GM12878 (cell line): ENCODE measurements around the gene NTN3. TPM values are rescaled to one million over a fixed set of nuclear protein-coding genes. Genes with fewer than 3 reads are reported as not detected.

Source experiments
- ATAC-seq: fragments of 200-7000 bp; cut with Tn5 transposase; 3 replicates; pipeline ENCODE4 v1.9.1; 2020; ENCODE audit warnings: mild to moderate bottlenecking, moderate library complexity
- BruUV-seq: library from RNA; stranded (reverse); fragments of 400-500 nt; replicated peaks from 2 replicates; lab custom pipeline; 2021; lab: Mats Ljungman, UMichigan
- CTCF ChIA-PET: fragments of 300-600 bp; sonication (Branson Sonifier 250); formaldehyde crosslinking; extraction: SDS; loops from one replicate; lab custom pipeline; 2021; ENCODE audit warnings: inconsistent platforms; lab: Yijun Ruan, JAX
- POLR2A ChIA-PET: fragments of 350-600 bp; formaldehyde crosslinking; extraction: SDS; loops from one replicate; lab custom pipeline; 2021; ENCODE audit warnings: inconsistent platforms; lab: Charles Lee
- RAD21 ChIA-PET: fragments of 300-600 bp; sonication (Branson Sonifier 250); formaldehyde crosslinking; loops from one replicate; lab custom pipeline; 2023; ENCODE audit warnings: antibody characterized with exemption; ENCODE audit not compliant: unreplicated experiment; lab: Charles Lee
- SMC1A ChIA-PET: fragments of 300-600 bp; sonication (Branson Sonifier 250); formaldehyde crosslinking; loops from one replicate; lab custom pipeline; 2023; ENCODE audit not compliant: unreplicated experiment, uncharacterized antibody; lab: Charles Lee
- DNase-seq: peaks from one replicate; pipeline ENCODE4 v3.0.0-alpha.2; 2011; ENCODE audit warnings: low read depth, low spot score
- FAIRE-seq: peaks from 3 replicates; lab custom pipeline; 2011; peaks lifted over from hg19 to GRCh38; lab: Jason Lieb, UNC
- H2AFZ ChIP-seq: 2 replicates; pipeline ENCODE4 v1.6.0; 2011; ENCODE audit warnings: low read depth, low read length, control low read depth; ENCODE audit not compliant: control insufficient read depth
- H3K27ac ChIP-seq: 2 replicates; pipeline ENCODE4 v1.5.1; 2011; ENCODE audit warnings: control low read depth; ENCODE audit not compliant: control insufficient read depth, insufficient read depth
- H3K27me3 ChIP-seq, 2 experiments: replicated peaks in 1 of 2; 2 replicates each; pipeline versions ENCODE4 v1.6.0 to v1.6.1; 2011; ENCODE audit warnings: low read length in 1 of 2; ENCODE audit not compliant: control insufficient read depth in 2 of 2, insufficient read depth in 2 of 2
- H3K36me3 ChIP-seq, 2 experiments: 2 replicates each; pipeline ENCODE4 v1.5.1; 2011; ENCODE audit warnings: low read length in 1 of 2; ENCODE audit not compliant: control insufficient read depth in 2 of 2, insufficient read depth in 2 of 2
- H3K4me1 ChIP-seq: 2 replicates; pipeline ENCODE4 v1.6.1; 2011; ENCODE audit warnings: mild to moderate bottlenecking, low read length, moderate library complexity, mixed read lengths; ENCODE audit not compliant: control insufficient read depth, insufficient read depth
- H3K4me2 ChIP-seq: 2 replicates; pipeline ENCODE4 v1.6.0; 2011; ENCODE audit warnings: control low read depth; ENCODE audit not compliant: control insufficient read depth, insufficient read depth
- H3K4me3 ChIP-seq: fragments of 200-600 bp; sonication (generic); 2 replicates; pipeline ENCODE4 v1.5.1; 2016
- H3K79me2 ChIP-seq: 2 replicates; pipeline ENCODE4 v1.6.0; 2011; ENCODE audit warnings: low read length; ENCODE audit not compliant: control insufficient read depth, insufficient read depth
- H3K9ac ChIP-seq: 2 replicates; pipeline ENCODE4 v1.8.0; 2011; ENCODE audit warnings: low read length, control low read depth, mixed read lengths; ENCODE audit not compliant: control insufficient read depth, insufficient read depth
- H3K9me3 ChIP-seq: replicated peaks from 3 replicates; pipeline ENCODE4 v1.5.1; 2011; ENCODE audit warnings: mild to moderate bottlenecking, low read length; ENCODE audit not compliant: control insufficient read depth, insufficient read depth
- H4K20me1 ChIP-seq: 2 replicates; pipeline ENCODE4 v1.6.0; 2011; ENCODE audit not compliant: control insufficient read depth, insufficient read depth
- BHLHE40 ChIP-seq, 2 experiments: fragments of 450-650 bp in 1 of 2; IDR thresholded peaks; 2 replicates each; pipeline ENCODE4 v1.6.1; 2011 to 2017; ENCODE audit warnings: low read depth in 2 of 2, borderline replicate concordance in 1 of 2, improper control_type of control experiment in 1 of 2, low read length in 1 of 2, mild to moderate bottlenecking in 1 of 2
- FOXK2 ChIP-seq: fragments of 450-650 bp; IDR thresholded peaks from 2 replicates; pipeline ENCODE4 v1.6.1; 2017; ENCODE audit warnings: mild to moderate bottlenecking, moderate library complexity
- IKZF1 ChIP-seq: fragments of 450-650 bp; conservative IDR thresholded peaks from 2 replicates; pipeline ENCODE4 v1.6.1; 2017; ENCODE audit warnings: antibody characterized with exemption, mild to moderate bottlenecking
- USF2 ChIP-seq: IDR thresholded peaks from 2 replicates; pipeline ENCODE4 v1.6.1; 2011; ENCODE audit warnings: low read depth, low read length, improper control_type of control experiment, borderline replicate concordance
- ZNF687 ChIP-seq: fragments of 450-650 bp; IDR thresholded peaks from 2 replicates; pipeline ENCODE4 v1.6.1; 2017; ENCODE audit warnings: mild to moderate bottlenecking, moderate library complexity
- WGBS: methylation state at CpG from one replicate; pipeline ENCODE4 v1.1.6; 2016; ENCODE audit warnings: low lambda C conversion rate; ENCODE audit not compliant: insufficient replicate concordance, insufficient coverage; ENCODE audit errors: missing lambda C conversion rate; 5-methylcytosine and 5-hydroxymethylcytosine counted together
- in situ Hi-C: fragments of 300-500 bp; cut with MboI; formaldehyde crosslinking; loops from 9 replicates; pipeline ENCODE4 v1.14.3; 2018; ENCODE audit warnings: mixed read lengths
- intact Hi-C: fragments of 100-400 bp; cut with micrococcal nuclease; formaldehyde crosslinking; loops from one replicate; pipeline ENCODE4 v1.14.2; 2022; ENCODE audit not compliant: unreplicated experiment
- polyA plus RNA-seq, 11 experiments: library from polyadenylated mRNA; depleted of rRNA in 4 of 11; unstranded in 6 of 11; stranded (reverse) in 5 of 11; fragments of >200 nt; fragmentation: Nextera tagmentation in 4 of 11; fragmentation: Illumina TruSeq in 1 of 11; extraction: Ambion mirVana in 4 of 11; extraction: Trizol in 1 of 11; gene quantifications; 1 replicate in 1 of 11; 2 replicates in 10 of 11; pipeline versions ENCODE4 v1.2.1 to v1.2.3, GENCODE V29; 2011 to 2016; ENCODE audit warnings: inconsistent platforms in 2 of 11, missing spikeins in 2 of 11, low read depth in 1 of 11
- total RNA-seq, 4 experiments: library from RNA; depleted of rRNA in 3 of 4; stranded (reverse); fragments of >200 nt in 3 of 4; fragmentation: Illumina TruSeq in 1 of 4; extraction: Trizol in 1 of 4; gene quantifications; 2 replicates each; pipeline versions ENCODE4 v1.2.1 to v1.2.3, GENCODE V29; 2013 to 2021
- TF ChIP-seq, protein P1 (sequence below): fragments of 450-650 bp; IDR thresholded peaks from 2 replicates; pipeline ENCODE4 v1.6.1; 2017; ENCODE audit warnings: antibody characterized with exemption, mild to moderate bottlenecking, moderate library complexity
- TF ChIP-seq, protein P2 (sequence below): IDR thresholded peaks from 2 replicates; pipeline ENCODE4 v1.6.1; 2011; ENCODE audit warnings: borderline replicate concordance, low read depth, mild to moderate bottlenecking, moderate library complexity, mixed read lengths, low read length; ENCODE audit not compliant: insufficient read depth; ENCODE audit errors: extremely low read length

Gene NTN3
- total and polyA plus RNA-seq, 10 of the 15 experiments (the other 5 are each of a cell fraction or from before 2014, with no cell fraction given): 0.04 TPM; not detected in 9

DNA sequence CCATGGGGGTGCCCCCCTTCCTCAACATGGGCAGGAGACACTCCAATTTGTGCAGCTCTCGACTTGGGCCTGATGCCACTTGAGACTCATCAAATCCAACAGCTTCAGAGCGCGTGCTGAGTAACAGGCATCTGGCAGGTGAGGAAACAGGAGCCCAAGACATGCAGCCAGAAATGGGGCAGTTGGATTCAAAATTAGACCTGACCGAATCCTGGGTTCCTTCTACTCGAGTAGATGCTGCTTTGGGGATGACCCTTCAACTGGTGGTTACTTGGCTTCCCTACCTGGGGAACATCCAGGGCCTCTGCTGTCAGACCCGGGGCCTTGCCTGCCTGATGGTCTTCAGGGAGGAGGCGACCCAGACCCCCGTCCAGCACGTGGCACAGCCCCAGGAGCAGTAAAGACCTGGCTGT is 488 bp upstream of the NTN3 start (continued):
- no peak for TF ChIP-seq BHLHE40 (IDR thresholded peaks at IDR 0.05; ENCODE audit: borderline replicate concordance in 1 of 2, low read depth in 2 of 2, low read length in 1 of 2)

- Histone ChIP-seq H2AFZ (no peak overlapping the region), H3K4me3 (no peak overlapping the region), H3K9ac (no peak overlapping the region), H3K27me3 (peaks cover 0 to 2% of the 10 kb centered on the region in 2 experiments; a peak in 1 of 4 replicates), H3K79me2 (no peaks in the 10 kb centered on the region), H3K4me2 (peak overlapping the region; percentile 42), H3K27ac (no peak overlapping the region), H3K36me3 (no peaks in the 10 kb centered on the region), H3K9me3 (no peaks in the 10 kb centered on the region), H4K20me1 (no peaks in the 10 kb centered on the region), H3K4me1 (peaks cover 20% of the 10 kb centered on the region)
- no TSS peak for BruUV-seq
- SMC1A ChIA-PET: no interaction called here
- intact Hi-C loops: no loop called here
- POLR2A ChIA-PET: interaction anchor here (0.6 to 1.4 kb wide), 3 partner anchors 12 to 136 kb away, joined by 3 to 5 read pairs (median 3); partner anchors contain the start of genes CCNF and TEDC2
- peak in 1 of 2 experiments; percentile 88; a peak in 2 of 4 replicates for TF ChIP-seq BHLHE40 (IDR thresholded peaks at IDR 0.05; ENCODE audit: borderline replicate concordance in 1 of 2, low read depth in 2 of 2, low read length in 1 of 2)
- no peak for TF ChIP-seq FOXK2
- no peak for TF ChIP-seq USF2
- TF ChIP-seq, protein P1, sequence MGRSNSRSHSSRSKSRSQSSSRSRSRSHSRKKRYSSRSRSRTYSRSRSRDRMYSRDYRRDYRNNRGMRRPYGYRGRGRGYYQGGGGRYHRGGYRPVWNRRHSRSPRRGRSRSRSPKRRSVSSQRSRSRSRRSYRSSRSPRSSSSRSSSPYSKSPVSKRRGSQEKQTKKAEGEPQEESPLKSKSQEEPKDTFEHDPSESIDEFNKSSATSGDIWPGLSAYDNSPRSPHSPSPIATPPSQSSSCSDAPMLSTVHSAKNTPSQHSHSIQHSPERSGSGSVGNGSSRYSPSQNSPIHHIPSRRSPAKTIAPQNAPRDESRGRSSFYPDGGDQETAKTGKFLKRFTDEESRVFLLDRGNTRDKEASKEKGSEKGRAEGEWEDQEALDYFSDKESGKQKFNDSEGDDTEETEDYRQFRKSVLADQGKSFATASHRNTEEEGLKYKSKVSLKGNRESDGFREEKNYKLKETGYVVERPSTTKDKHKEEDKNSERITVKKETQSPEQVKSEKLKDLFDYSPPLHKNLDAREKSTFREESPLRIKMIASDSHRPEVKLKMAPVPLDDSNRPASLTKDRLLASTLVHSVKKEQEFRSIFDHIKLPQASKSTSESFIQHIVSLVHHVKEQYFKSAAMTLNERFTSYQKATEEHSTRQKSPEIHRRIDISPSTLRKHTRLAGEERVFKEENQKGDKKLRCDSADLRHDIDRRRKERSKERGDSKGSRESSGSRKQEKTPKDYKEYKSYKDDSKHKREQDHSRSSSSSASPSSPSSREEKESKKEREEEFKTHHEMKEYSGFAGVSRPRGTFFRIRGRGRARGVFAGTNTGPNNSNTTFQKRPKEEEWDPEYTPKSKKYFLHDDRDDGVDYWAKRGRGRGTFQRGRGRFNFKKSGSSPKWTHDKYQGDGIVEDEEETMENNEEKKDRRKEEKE: no peak
- TF ChIP-seq IKZF1: 0 out of 2 replicates have a peak, but pooled peaks have one; percentile 41
- 0 out of 2 replicates have a peak, but pooled peaks have one; percentile 20 for TF ChIP-seq ZNF687
- TF ChIP-seq, protein P2, sequence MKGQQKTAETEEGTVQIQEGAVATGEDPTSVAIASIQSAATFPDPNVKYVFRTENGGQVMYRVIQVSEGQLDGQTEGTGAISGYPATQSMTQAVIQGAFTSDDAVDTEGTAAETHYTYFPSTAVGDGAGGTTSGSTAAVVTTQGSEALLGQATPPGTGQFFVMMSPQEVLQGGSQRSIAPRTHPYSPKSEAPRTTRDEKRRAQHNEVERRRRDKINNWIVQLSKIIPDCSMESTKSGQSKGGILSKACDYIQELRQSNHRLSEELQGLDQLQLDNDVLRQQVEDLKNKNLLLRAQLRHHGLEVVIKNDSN: no peak
- in situ Hi-C loops: no loop called here
- RAD21 ChIA-PET: interaction anchor here (2.2 to 3.5 kb wide), 2 partner anchors 15 to 42 kb away, joined by 6 to 17 read pairs; no protein-coding TSS in a partner anchor
- CTCF ChIA-PET: no interaction called here
- WGBS: 47% methylated on average over 57 of the region's 61 CpGs
- FAIRE-seq (no peak), ATAC-seq (no peak), DNase-seq (no peak)
These were observed 773 bp downstream of the NTN3 start for GRCh38 chr16:2471653-2472487.
